Measurements from ENCODE around the gene TRUB2.
A peak's percentile ranks its signal among the peaks of the same experiment; 100 is the strongest.
"Not testable (repeated sequence)": the region's sequence is repeated elsewhere in the genome, so short reads cannot be mapped to it uniquely, and the experiment has no call there.

TRUB2 gene

DNA sequence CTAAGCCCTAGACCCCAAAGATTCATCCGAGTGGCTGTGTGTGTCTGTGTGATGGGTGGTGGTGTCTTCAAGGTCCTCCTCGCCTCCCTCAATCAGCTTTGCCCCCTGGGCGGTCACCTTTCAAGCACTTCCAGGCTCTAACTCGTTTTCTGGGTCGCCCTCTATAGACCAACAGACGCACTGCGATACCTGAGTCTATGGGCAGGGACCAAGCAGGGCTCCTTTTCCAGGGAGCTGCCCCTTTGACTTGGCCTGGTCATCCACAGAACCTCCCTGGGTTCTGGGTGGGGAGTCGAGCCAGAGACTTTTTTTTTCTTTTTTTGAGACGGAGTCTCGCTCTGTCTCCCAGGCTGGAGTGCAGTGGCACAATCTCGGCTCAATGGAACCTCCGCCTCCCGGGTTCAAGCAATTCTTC is 19.2 kb upstream of the TRUB2 start:
- H3K27ac ChIP-seq (ENCODE audit: low read depth in 2 of 2, low read length in 2 of 2) = peak overlapping the region; percentile 77 to 90
- peaks cover 26 to 32% of the 10 kb centered on the region in 2 donors for H3K36me3 ChIP-seq (ENCODE audit: control insufficient read depth in 2 of 2, insufficient read depth in 2 of 2, low read length in 2 of 2)
- peak overlapping the region; percentile 86 to 87 for H3K9ac ChIP-seq (ENCODE audit: low read depth in 1 of 2, low read length in 2 of 2)
- H3K9me3 ChIP-seq (ENCODE audit: control insufficient read depth in 2 of 2, low read length in 2 of 2) = no peaks in the 10 kb centered on the region
- no peaks in the 10 kb centered on the region for H3K27me3 ChIP-seq (ENCODE audit: control insufficient read depth in 2 of 2, insufficient read depth in 2 of 2, low read length in 2 of 2)
- peaks cover 5 to 12% of the 10 kb centered on the region in 2 donors for H3K4me1 ChIP-seq (ENCODE audit: control insufficient read depth in 2 of 2, insufficient read depth in 2 of 2, low read length in 2 of 2)
- H3K4me3 ChIP-seq (ENCODE audit: low read length in 2 of 2) = peak overlapping the region; percentile 80 to 83

DNA sequence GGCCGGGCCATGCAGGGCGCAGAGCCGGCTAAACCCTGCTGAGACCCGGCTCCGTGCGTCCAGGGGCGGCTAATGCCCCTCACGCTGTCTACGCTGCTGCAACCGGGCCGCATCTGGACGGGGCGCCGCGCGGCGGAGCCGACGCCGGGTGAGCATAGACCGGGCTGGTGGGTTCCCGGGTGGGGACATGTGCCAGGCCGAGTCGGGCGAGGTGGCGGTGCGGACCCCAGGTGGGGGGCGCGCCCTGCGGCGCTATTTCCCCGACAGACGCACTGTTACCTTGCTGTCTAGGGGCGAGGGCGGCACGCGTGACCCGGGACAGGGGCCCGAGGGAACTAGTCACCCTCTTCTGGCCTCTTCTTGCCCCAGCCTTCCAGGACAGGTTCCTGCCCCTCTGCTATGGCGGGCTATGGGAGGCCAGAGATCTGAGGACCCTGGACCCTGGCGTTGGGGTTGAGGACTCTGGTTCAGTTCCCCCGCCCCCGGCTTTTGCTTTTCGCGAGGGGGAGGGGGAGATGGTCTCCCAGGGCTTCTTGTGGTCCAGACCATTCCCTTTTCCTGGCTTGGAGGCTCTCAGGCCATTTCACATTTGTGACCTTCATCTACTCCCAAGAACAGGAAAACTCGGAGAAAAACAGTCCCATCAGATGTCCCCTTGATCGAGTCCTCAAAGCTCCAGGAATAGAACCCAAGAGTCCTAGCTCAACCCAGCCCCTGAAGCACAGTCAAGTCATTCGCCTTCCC is 18.6 kb upstream of the TRUB2 start:
- H3K27ac ChIP-seq (ENCODE audit: low read depth in 2 of 2, low read length in 2 of 2) = peak overlapping the region; percentile 77 to 90
- H3K36me3 ChIP-seq (ENCODE audit: control insufficient read depth in 2 of 2, insufficient read depth in 2 of 2, low read length in 2 of 2) = peaks cover 26 to 30% of the 10 kb centered on the region in 2 donors
- H3K9ac ChIP-seq (ENCODE audit: low read depth in 1 of 2, low read length in 2 of 2) = peak overlapping the region; percentile 86 to 87

DNA sequence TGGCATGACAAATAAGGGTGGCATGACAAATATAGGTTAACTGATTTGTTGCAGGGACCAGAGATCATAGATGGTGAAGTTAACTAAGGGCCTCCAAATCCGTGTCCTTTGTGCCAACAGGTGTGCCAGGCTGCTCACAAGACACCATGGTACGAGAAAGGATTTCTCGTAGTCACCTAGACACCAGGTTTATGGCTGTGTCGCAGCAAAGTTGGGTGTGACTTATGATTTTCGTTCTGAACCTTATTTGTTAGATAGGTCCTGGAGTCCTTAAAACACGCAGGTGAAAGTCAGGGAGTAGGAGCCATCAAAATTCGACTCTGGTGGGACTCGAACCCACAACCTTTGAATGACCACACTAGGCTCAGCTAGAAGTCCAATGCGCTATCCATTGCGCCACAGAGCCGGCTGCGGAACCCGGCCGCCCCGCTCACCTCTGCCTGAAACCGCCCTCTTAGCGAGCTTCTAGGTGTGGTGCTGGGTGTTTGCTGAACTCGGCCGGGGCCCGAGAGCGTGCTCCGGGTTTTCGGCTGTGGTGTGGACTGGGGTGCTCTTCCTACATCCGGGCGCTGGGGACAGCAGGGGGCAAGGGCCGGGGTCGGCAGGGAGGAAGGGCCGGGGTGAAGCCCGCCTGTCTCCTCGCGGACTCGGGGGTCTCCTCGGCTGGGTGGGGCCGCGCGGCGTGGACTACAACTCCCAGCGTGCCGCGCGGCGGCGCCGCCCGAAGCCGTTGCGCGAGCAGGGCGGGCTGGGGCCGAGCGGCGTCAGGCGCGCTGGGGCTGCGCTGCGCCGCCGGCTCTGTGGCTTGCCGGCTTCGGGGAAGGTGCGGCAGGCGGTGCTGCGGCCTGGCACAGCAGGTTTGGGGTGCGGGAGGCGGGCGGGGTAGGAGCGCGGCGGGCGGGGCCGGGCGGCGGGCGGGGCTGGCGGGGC is 17.8 kb upstream of the TRUB2 start, which contains the start of gene SLC27A4:
TSS of gene SLC27A4 (plus strand) at position 767 of the 930 bp plus-strand sequence. CDS start 2,606 bp downstream, outside the sequence.
- peak within 1 kb of the TSS; percentile 86 to 87 for H3K9ac ChIP-seq (ENCODE audit: low read depth in 1 of 2, low read length in 2 of 2)
- no peaks in the 10 kb centered on the region for H3K9me3 ChIP-seq (ENCODE audit: control insufficient read depth in 2 of 2, low read length in 2 of 2)
- peak within 1 kb of the TSS; percentile 90 to 91 for H3K27ac ChIP-seq (ENCODE audit: low read depth in 2 of 2, low read length in 2 of 2)
- H3K36me3 ChIP-seq (ENCODE audit: control insufficient read depth in 2 of 2, insufficient read depth in 2 of 2, low read length in 2 of 2) = peaks cover 19 to 22% of the 10 kb centered on the region in 2 donors
- H3K4me3 ChIP-seq (ENCODE audit: low read length in 2 of 2) = peak within 1 kb of the TSS; percentile 80 to 83
- H3K27me3 ChIP-seq (ENCODE audit: control insufficient read depth in 2 of 2, insufficient read depth in 2 of 2, low read length in 2 of 2) = no peaks in the 10 kb centered on the region
- H3K4me1 ChIP-seq (ENCODE audit: control insufficient read depth in 2 of 2, insufficient read depth in 2 of 2, low read length in 2 of 2) = peaks cover 5 to 12% of the 10 kb centered on the region in 2 donors

More for the DNA sequence above, 18.6 kb upstream of the TRUB2 start:
- H3K9me3 ChIP-seq (ENCODE audit: control insufficient read depth in 2 of 2, low read length in 2 of 2) = no peaks in the 10 kb centered on the region
- H3K4me3 ChIP-seq (ENCODE audit: low read length in 2 of 2) = peak overlapping the region; percentile 80 to 83
- no peaks in the 10 kb centered on the region for H3K27me3 ChIP-seq (ENCODE audit: control insufficient read depth in 2 of 2, insufficient read depth in 2 of 2, low read length in 2 of 2)
- peaks cover 5 to 12% of the 10 kb centered on the region in 2 donors for H3K4me1 ChIP-seq (ENCODE audit: control insufficient read depth in 2 of 2, insufficient read depth in 2 of 2, low read length in 2 of 2)

DNA sequence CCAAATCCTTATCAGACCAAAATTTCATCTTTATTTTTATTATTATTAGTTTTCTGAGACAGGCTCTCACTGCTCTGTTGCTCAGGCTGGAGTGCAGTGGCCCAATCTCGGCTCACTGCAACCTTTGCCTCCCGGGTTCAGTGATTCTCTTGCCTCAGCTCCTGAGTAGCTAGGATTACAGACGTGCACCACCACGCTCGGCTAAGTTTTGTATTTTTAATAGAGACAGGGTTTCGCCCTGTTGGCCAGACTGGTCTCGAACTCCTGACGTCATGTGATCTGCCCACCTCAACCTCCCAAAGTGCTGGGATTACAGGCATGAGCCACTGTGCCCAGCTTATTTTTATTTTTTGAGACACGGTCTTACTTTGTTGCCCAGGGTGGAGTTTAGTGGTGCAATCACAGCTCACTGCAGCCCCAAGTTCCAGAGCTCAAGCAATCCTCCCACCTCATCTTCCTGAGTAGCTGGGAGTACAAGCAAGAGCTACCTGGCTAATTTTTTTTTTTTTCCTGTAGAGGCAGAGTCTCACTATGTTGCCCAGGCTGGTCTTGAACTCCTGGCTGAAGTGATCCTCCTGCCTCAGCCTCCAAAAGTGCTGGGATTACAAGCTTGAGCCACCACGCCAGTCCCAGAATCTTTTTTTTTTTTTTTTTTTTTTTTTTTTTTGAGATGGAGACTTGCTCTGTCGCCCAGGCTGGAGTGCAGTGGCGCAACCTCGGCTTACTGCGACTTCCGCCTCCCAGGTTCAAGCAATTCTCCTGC is 16.8 kb upstream of the TRUB2 start:
- H3K4me1 ChIP-seq (ENCODE audit: control insufficient read depth in 2 of 2, insufficient read depth in 2 of 2, low read length in 2 of 2) = peaks cover 5 to 12% of the 10 kb centered on the region in 2 donors
- H3K27ac ChIP-seq (ENCODE audit: low read depth in 2 of 2, low read length in 2 of 2) = peak overlapping the region in 1 of 2 donors; percentile 90
- H3K9ac ChIP-seq (ENCODE audit: low read depth in 1 of 2, low read length in 2 of 2); H3K9me3 ChIP-seq (ENCODE audit: control insufficient read depth in 2 of 2, low read length in 2 of 2); H3K4me3 ChIP-seq (ENCODE audit: low read length in 2 of 2); H3K27me3 ChIP-seq (ENCODE audit: control insufficient read depth in 2 of 2, insufficient read depth in 2 of 2, low read length in 2 of 2): not testable (repeated sequence)
- H3K36me3 ChIP-seq (ENCODE audit: control insufficient read depth in 2 of 2, insufficient read depth in 2 of 2, low read length in 2 of 2) = peaks cover 9 to 12% of the 10 kb centered on the region in 2 donors

DNA sequence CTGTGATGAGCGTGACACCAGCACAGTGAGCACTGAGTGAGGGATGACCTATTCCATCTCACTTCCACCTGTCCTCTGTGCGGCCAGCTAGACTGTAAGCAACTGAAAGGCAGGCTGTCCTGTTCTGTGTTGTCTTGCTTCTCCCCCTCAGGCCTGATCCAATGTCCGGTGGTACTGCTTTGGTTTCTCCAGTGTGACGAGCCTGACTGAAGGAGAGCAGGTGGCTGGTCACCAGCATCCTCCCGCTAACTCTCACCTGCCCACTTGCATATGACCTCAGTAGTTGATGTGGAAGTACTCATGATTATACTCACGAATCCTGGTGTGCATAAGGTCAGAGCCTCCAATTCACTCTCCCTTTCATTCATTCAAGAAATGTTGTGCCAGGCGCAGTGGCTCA is 15.7 kb upstream of the TRUB2 start:
- Histone ChIP-seq H3K4me3 (ENCODE audit: low read length in 2 of 2) (no peak overlapping the region), H3K27me3 (ENCODE audit: control insufficient read depth in 2 of 2, insufficient read depth in 2 of 2, low read length in 2 of 2) (no peaks in the 10 kb centered on the region), H3K4me1 (ENCODE audit: control insufficient read depth in 2 of 2, insufficient read depth in 2 of 2, low read length in 2 of 2) (peaks cover 5 to 12% of the 10 kb centered on the region in 2 donors), H3K9me3 (ENCODE audit: control insufficient read depth in 2 of 2, low read length in 2 of 2) (no peaks in the 10 kb centered on the region), H3K9ac (ENCODE audit: low read depth in 1 of 2, low read length in 2 of 2) (no peak overlapping the region), H3K27ac (ENCODE audit: low read depth in 2 of 2, low read length in 2 of 2) (no peak overlapping the region), H3K36me3 (ENCODE audit: control insufficient read depth in 2 of 2, insufficient read depth in 2 of 2, low read length in 2 of 2) (peaks cover 8 to 11% of the 10 kb centered on the region in 2 donors)

DNA sequence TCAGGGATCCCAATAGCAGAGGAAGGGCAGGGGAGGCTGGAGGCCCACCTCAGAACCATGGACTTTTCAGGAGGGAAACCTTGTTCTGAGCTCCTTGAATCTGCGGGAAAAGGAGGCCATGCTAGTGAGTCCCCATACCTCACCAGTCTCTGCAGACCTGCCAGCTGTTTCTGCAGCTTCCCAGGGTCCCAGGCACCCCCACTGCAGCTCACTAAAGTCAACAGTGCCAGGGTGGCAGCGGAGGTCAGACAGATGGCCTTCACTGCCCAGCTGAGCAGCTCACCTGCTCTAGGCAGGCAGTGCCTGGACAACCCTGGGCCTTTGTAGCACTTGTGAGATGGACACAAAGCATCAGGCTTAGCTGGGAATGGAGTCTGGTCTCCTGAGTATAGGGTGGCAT is 13.7 kb upstream of the TRUB2 start:
- H3K9me3 ChIP-seq (ENCODE audit: control insufficient read depth in 2 of 2, low read length in 2 of 2) = no peaks in the 10 kb centered on the region
- peaks cover 8 to 18% of the 10 kb centered on the region in 2 donors for H3K36me3 ChIP-seq (ENCODE audit: control insufficient read depth in 2 of 2, insufficient read depth in 2 of 2, low read length in 2 of 2)
- H3K27ac ChIP-seq (ENCODE audit: low read depth in 2 of 2, low read length in 2 of 2) = no peak overlapping the region
- H3K4me3 ChIP-seq (ENCODE audit: low read length in 2 of 2) = no peak overlapping the region
- no peaks in the 10 kb centered on the region for H3K27me3 ChIP-seq (ENCODE audit: control insufficient read depth in 2 of 2, insufficient read depth in 2 of 2, low read length in 2 of 2)
- H3K9ac ChIP-seq (ENCODE audit: low read depth in 1 of 2, low read length in 2 of 2) = no peak overlapping the region
- H3K4me1 ChIP-seq (ENCODE audit: control insufficient read depth in 2 of 2, insufficient read depth in 2 of 2, low read length in 2 of 2) = peaks cover under 1 to 5% of the 10 kb centered on the region in 2 donors

DNA sequence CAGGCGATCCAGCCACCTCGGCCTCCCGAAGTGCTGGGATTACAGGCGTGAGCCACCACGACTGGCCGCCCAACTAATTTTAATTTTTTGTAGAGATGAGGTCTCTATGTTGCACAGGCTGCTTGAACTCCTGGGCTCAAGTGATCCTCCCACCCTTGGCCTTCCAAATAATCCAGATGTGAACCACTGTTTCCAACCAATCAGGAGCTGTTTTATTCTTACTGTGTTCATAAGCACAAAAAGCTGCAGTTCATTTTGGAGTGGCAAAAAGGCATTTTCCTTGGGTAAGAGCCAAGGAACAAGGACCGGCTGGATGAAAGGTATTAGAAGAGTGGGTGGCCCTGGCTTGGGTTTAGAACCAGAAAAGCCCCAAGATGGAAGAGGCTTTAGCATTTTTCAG is 12.9 kb upstream of the TRUB2 start:
- H3K4me3 ChIP-seq (ENCODE audit: low read length in 2 of 2) = no peak overlapping the region
- no peaks in the 10 kb centered on the region for H3K27me3 ChIP-seq (ENCODE audit: control insufficient read depth in 2 of 2, insufficient read depth in 2 of 2, low read length in 2 of 2)
- peaks cover 8 to 18% of the 10 kb centered on the region in 2 donors for H3K36me3 ChIP-seq (ENCODE audit: control insufficient read depth in 2 of 2, insufficient read depth in 2 of 2, low read length in 2 of 2)
- H3K9ac ChIP-seq (ENCODE audit: low read depth in 1 of 2, low read length in 2 of 2) = no peak overlapping the region
- no peak overlapping the region for H3K27ac ChIP-seq (ENCODE audit: low read depth in 2 of 2, low read length in 2 of 2)
- H3K9me3 ChIP-seq (ENCODE audit: control insufficient read depth in 2 of 2, low read length in 2 of 2) = no peaks in the 10 kb centered on the region
- H3K4me1 ChIP-seq (ENCODE audit: control insufficient read depth in 2 of 2, insufficient read depth in 2 of 2, low read length in 2 of 2) = peaks cover 0 to 4% of the 10 kb centered on the region in 2 donors

DNA sequence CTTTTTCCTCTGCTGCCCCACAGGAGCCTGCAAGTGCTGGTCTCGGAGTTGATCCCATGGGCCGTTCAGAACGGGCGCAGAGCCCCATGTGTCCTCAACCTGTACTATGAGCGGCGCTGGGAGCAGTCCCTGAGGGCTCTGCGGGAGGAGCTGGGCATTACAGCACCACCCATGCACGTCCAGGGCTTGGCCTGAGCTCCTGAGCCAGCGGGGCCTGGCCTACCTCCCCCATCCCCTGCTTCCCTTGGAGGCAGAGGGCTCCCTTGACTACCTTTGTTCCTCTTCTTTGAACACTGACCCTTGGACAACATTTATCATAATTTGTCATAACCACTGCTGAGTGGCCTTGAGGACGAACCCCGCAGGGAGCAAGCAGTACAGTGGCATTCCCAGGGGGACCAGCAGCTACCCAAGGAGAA is 11.2 kb upstream of the TRUB2 start:
- H3K4me1 ChIP-seq (ENCODE audit: control insufficient read depth in 2 of 2, insufficient read depth in 2 of 2, low read length in 2 of 2) = peaks cover 0 to 3% of the 10 kb centered on the region in 2 donors
- H3K27me3 ChIP-seq (ENCODE audit: control insufficient read depth in 2 of 2, insufficient read depth in 2 of 2, low read length in 2 of 2) = no peaks in the 10 kb centered on the region
- no peak overlapping the region for H3K4me3 ChIP-seq (ENCODE audit: low read length in 2 of 2)
- no peak overlapping the region for H3K27ac ChIP-seq (ENCODE audit: low read depth in 2 of 2, low read length in 2 of 2)
- peaks cover 8 to 22% of the 10 kb centered on the region in 2 donors for H3K36me3 ChIP-seq (ENCODE audit: control insufficient read depth in 2 of 2, insufficient read depth in 2 of 2, low read length in 2 of 2)
- H3K9ac ChIP-seq (ENCODE audit: low read depth in 1 of 2, low read length in 2 of 2) = no peak overlapping the region
- H3K9me3 ChIP-seq (ENCODE audit: control insufficient read depth in 2 of 2, low read length in 2 of 2) = no peaks in the 10 kb centered on the region

DNA sequence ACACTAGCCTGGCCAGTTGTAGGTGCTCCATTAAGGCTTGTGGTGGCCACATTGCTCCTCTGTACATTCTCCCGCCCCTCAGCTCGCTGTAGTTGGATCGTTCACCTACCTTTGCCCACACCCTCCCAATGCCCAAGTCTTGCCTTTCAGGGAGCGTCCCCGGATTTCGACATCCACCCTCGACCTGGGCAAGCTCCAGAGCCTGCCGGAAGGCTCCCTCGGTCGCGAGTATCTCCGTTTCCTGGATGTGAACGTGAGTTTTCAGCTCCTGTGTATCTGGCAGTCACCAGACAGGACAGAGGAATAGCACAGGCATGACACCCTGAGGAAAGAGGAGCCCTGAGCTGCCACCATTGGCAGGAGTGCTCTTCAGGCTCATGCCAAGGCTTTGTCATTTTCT is 3.4 kb upstream of the TRUB2 start:
- H3K36me3 ChIP-seq (ENCODE audit: control insufficient read depth in 2 of 2, insufficient read depth in 2 of 2, low read length in 2 of 2) = peaks cover 14 to 29% of the 10 kb centered on the region in 2 donors
- H3K27me3 ChIP-seq (ENCODE audit: control insufficient read depth in 2 of 2, insufficient read depth in 2 of 2, low read length in 2 of 2) = no peaks in the 10 kb centered on the region
- no peak overlapping the region for H3K27ac ChIP-seq (ENCODE audit: low read depth in 2 of 2, low read length in 2 of 2)
- H3K4me1 ChIP-seq (ENCODE audit: control insufficient read depth in 2 of 2, insufficient read depth in 2 of 2, low read length in 2 of 2) = peaks cover 8 to 23% of the 10 kb centered on the region in 2 donors
- no peak overlapping the region for H3K9ac ChIP-seq (ENCODE audit: low read depth in 1 of 2, low read length in 2 of 2)
- no peaks in the 10 kb centered on the region for H3K9me3 ChIP-seq (ENCODE audit: control insufficient read depth in 2 of 2, low read length in 2 of 2)
- no peak overlapping the region for H3K4me3 ChIP-seq (ENCODE audit: low read length in 2 of 2)
